ENCODE measurements around the gene RABL2B. TPM values are rescaled to one million over a fixed set of nuclear protein-coding genes. Genes with fewer than 3 reads are reported as not detected.
"Not testable (repeated sequence)": the region's sequence is repeated elsewhere in the genome, so short reads cannot be mapped to it uniquely, and the experiment has no call there.

RABL2B gene
- total RNA-seq: 10 to 100 TPM; 24.8 to 39.5 (median 38.4) TPM
- long read RNA-seq, donor 1, partial matches to known transcripts: 5 of 33 reads
- long read RNA-seq, donor 1, other reads (novel, unspliced or antisense): 21 of 33 reads
- long read RNA-seq, donor 2, partial matches to known transcripts: 4 of 10 reads
- long read RNA-seq, donor 2, other reads (novel, unspliced or antisense): 4 of 10 reads

DNA sequence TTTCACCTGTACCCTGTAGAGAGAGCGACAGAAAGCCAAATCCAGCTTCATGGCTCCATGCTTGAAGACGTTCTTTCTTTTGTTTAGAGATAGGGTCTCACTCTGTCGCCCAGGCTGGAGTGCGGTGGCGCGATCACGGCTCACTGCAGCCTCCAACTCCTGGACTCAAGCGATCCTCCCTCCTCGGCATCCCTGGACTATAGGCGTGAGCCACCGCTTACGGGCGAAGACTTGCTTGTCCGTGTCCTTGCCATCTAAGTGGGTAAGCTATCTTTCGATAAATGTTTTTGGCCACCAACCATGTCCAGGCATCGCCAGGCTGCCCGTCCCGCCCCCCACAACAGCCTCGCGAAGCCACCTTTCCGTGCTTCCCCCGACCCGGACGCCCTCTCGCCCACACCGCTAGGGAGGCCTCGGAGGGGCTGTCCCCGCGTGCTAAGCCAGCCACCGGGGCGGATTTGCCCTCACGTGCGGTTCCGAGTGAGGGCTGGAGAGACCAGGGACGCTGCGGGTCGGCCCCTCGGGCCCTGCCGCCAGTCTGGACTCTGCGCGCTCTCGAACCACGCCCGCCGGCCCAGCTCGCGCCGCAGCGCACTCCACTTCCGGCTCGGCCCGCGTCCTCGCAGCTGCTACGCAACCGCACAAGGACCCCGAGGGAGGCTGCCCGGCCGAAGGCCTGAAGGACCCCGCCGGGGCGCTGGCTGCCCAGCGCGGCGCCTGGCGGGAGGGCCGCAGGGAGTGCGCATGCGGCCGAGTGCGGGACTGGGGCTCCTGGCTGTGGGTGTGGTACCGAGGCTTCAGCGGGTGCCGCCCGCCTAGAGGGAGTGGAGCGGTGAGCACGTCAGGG lies at the start of gene RABL2B:
TSS of gene RABL2B (minus strand) at position 604 of the 847 bp plus-strand sequence. CDS start 1,342 bp downstream, outside the sequence.
- H3K9me3 ChIP-seq; intact Hi-C loops (cut with DNase I, micrococcal nuclease); H3K4me1 ChIP-seq (ENCODE audit: low read depth); H3K4me3 ChIP-seq; H3K36me3 ChIP-seq (ENCODE audit: low read depth): not testable (repeated sequence)
- DNase-seq (peak; percentile 91 to 95 (median 95)), ATAC-seq (peak; percentile 99)

DNA sequence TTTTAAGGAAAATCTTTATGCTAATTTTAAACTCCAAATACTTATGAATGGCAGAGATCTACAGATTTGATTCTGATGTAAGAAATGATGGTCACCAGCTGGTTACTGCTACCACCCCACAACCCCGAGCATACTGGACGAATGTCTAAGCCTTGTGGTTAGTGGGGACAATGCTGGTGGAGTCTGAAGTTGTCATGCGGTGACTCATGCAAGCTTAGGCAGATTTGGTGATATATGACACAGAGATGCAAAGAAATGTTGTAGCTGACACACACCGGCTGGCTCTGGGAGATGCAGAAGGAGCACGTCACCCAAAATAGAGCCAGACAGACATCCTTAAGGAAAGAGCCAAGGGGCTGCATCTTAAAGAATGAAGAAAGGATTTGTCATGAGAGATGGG lies 3.5 kb upstream of the RABL2B start:
- intact Hi-C loops (cut with DNase I, micrococcal nuclease); ATAC-seq; H3K9me3 ChIP-seq; DNase-seq; H3K36me3 ChIP-seq (ENCODE audit: low read depth); H3K4me3 ChIP-seq; H3K4me1 ChIP-seq (ENCODE audit: low read depth): not testable (repeated sequence)

DNA sequence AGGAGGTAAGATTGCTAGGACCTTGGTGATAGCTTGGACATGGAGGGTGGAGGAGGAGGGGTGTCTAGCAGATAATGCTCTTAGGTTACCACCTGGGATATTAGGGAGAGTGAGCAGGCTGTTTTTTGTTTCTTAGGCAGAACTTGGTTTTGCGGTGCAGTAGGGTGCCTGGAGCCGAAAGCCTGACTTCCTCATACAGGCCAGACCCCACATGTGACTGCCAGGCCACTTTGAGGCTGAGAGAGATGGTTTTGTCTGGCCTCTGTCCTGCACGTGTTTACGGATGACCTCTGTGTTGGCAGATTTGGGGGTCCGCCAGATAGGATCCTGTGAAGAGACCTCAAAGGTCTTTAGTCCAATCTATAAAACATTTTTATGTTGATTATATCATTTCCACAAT lies 1.9 kb upstream of the RABL2B start:
- ATAC-seq; H3K4me1 ChIP-seq (ENCODE audit: low read depth); H3K4me3 ChIP-seq; intact Hi-C loops (cut with DNase I, micrococcal nuclease); H3K36me3 ChIP-seq (ENCODE audit: low read depth); H3K9me3 ChIP-seq: not testable (repeated sequence)
- peak in 1 of 3 donors; percentile 35 for DNase-seq

DNA sequence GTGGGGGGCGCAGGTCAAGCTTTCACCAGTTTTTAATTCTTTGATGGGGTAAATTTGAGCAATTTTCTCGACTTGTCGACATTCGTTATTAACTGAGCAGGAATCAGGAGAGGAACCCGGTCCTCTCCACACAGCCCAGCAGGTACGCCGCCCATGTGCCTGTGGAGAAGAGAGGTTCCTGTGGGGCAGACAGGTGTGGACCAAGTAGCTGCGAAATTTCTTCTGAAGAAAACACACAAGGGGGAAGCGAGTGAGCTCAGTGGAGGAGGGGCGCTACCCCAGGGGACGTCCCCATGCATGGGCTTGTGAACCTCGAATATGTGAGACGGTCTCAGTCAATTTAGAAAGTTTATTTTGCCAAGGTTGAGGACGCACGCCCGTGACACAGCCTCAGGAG lies 442 bp upstream of the RABL2B start:
- intact Hi-C loops (cut with DNase I, micrococcal nuclease); H3K36me3 ChIP-seq (ENCODE audit: low read depth); H3K4me3 ChIP-seq; H3K9me3 ChIP-seq; H3K4me1 ChIP-seq (ENCODE audit: low read depth): not testable (repeated sequence)
- DNase-seq (peak in 2 of 3 donors; percentile 18 to 29), ATAC-seq (peak; percentile 26)

DNA sequence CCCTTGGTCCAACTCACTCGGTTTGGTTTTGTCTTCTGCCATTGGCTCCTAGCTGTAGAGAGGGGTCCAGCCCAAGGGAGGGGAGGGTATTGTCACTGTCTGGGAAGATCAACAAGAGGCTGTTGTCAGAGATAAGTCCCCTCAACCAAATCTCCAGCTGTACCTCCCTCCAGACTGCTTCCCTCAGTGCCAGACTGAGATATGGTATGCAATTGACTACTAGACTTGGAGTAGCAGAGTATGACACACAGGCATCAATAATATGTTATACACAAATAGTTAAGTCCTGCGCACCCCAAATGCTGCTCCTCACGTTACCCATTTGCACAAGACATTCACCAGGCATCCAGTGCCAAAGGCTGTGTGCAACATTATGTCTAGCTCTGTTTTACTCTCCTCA lies 1.2 kb downstream of the RABL2B start:
- intact Hi-C loops (cut with DNase I, micrococcal nuclease); H3K36me3 ChIP-seq (ENCODE audit: low read depth); ATAC-seq; H3K9me3 ChIP-seq; H3K4me3 ChIP-seq; H3K4me1 ChIP-seq (ENCODE audit: low read depth); DNase-seq: not testable (repeated sequence)

DNA sequence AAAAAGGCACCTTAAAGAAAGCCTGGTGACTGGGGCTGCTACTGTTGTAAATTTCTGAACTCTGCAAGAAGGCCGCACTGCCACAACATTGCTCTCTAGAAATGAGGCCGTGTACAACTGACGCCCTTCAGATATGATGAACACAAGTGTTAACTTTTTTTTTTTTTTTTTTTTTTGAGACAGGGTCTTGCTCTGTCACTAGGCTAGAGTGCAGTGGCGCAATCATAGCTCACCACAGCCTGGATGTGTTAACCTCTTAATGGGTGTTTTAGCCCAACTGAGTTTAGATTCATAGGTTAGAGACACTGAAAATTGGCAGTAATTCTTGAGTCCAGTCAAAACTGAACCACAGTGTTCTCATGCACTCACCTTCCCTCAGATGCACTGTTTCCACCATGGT lies 3.2 kb downstream of the RABL2B start:
- H3K9me3 ChIP-seq; DNase-seq; ATAC-seq; intact Hi-C loops (cut with DNase I, micrococcal nuclease); H3K36me3 ChIP-seq (ENCODE audit: low read depth); H3K4me3 ChIP-seq; H3K4me1 ChIP-seq (ENCODE audit: low read depth): not testable (repeated sequence)

DNA sequence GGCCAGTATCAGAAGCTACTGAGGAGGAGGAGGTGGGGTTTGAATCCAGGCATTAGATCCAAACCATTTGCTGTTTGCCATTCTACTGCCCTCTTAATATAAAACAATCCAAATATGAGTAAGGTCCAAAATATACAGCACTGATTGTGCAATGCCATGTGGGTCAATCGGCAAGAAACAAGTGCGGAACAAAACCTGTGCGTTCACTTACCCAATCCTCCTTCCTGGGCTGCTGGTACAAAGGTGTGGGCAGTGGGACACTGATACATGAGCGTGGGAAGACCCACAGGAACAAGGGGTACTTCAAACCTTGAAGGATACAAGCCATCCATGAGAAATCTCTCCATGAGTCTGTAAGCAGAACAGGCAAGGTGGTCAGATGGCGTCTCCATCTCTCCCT lies 5.8 kb downstream of the RABL2B start:
- ATAC-seq; H3K36me3 ChIP-seq (ENCODE audit: low read depth); H3K4me3 ChIP-seq; H3K9me3 ChIP-seq; DNase-seq; H3K4me1 ChIP-seq (ENCODE audit: low read depth); intact Hi-C loops (cut with DNase I, micrococcal nuclease): not testable (repeated sequence)

DNA sequence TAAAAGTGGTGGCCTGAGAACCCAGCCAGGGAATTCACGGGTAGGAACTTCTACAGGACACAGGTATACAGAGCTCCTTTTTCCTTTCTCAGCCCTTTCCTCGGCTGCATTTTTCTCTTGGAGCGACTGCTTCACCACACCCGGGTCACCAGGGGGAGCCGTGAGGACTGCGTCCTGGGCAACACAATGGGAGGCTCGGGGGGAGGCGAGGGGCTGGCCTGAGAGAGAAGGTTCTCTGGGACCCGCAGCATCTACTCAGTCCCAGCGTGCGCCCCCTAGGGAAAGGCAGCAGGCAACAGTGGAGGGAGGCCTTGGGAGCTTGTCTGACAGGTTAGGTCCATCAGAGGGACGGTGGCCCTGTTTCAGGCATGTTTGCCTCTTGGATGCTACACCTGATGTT lies 8.3 kb downstream of the RABL2B start:
- intact Hi-C loops (cut with DNase I, micrococcal nuclease); H3K36me3 ChIP-seq (ENCODE audit: low read depth); H3K9me3 ChIP-seq; H3K4me1 ChIP-seq (ENCODE audit: low read depth); H3K4me3 ChIP-seq: not testable (repeated sequence)
- peak; percentile 44 to 54 (median 47) for DNase-seq
- ATAC-seq: peak; percentile 86

DNA sequence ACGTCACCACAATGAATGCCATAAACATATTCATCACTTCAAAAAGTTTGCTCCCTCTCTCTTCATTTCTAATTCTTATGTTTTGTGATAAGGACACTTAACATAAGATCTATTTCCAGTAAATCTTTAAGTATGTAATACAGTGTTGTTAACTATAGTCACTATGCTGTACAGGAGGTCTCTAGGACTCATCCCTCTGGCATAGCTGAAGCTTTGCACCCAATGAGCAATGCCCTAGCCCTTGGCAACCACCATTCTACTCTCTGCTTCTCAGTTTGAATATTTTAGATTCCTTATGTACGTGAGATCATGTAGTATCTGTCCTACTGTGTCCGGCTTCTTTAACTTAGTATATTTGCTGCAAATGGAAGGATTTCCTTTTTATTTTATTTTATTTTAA lies 19.1 kb downstream of the RABL2B start:
- H3K4me3 ChIP-seq; H3K4me1 ChIP-seq (ENCODE audit: low read depth); intact Hi-C loops (cut with DNase I, micrococcal nuclease); H3K36me3 ChIP-seq (ENCODE audit: low read depth); H3K9me3 ChIP-seq; ATAC-seq; DNase-seq: not testable (repeated sequence)

DNA sequence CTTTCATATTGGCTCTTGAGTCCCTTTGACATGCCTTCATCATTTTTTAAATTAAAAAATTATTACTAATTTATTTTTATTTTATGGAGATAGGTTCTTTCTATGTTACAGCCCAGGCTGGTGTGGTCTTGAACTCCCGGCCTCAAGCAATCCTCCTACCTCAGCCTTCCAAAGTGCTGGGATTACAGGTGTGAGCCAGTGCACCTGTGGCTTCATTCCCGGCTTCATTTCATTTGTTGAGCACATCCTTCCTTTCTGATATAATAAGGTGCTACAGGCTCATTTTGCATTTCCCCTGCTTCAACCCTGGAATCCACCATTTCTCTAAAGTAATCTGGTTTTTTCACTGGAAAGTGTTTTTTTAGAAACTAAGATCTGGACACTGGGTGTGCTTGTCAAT lies 21.6 kb downstream of the RABL2B start:
- H3K9me3 ChIP-seq; DNase-seq; H3K4me3 ChIP-seq; intact Hi-C loops (cut with DNase I, micrococcal nuclease); ATAC-seq; H3K36me3 ChIP-seq (ENCODE audit: low read depth); H3K4me1 ChIP-seq (ENCODE audit: low read depth): not testable (repeated sequence)

DNA sequence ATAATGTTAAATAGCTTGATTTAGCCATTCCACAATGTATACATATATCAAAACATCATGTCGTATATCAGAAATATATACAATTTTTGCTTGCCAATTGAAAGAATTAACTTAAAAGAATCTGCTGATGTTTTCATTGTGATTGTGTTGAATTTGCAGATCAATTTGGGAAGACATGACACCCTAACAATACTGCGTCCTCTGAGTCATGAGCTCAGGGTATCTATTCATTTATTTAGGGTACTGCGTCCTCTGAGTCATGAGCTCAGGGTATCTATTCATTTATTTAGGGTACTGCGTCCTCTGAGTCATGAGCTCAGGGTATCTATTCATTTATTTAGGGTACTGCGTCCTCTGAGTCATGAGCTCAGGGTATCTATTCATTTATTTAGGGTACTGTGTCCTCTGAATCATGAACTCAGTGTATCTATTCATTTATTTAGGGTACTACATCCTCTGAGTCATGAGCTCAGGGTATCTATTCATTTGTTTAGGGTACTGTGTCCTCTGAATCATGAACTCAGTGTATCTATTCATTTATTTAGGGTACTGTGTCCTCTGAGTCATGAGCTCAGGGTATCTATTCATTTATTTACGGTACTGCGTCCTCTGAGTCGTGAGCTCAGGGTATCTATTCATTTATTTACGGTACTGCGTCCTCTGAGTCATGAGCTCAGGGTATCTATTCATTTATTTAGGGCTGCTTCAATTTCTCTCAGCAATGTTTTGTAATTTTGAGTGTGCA lies 23.7 kb downstream of the RABL2B start:
- H3K4me1 ChIP-seq (ENCODE audit: low read depth); ATAC-seq; DNase-seq; intact Hi-C loops (cut with DNase I, micrococcal nuclease); H3K4me3 ChIP-seq; H3K9me3 ChIP-seq; H3K36me3 ChIP-seq (ENCODE audit: low read depth): not testable (repeated sequence)

DNA sequence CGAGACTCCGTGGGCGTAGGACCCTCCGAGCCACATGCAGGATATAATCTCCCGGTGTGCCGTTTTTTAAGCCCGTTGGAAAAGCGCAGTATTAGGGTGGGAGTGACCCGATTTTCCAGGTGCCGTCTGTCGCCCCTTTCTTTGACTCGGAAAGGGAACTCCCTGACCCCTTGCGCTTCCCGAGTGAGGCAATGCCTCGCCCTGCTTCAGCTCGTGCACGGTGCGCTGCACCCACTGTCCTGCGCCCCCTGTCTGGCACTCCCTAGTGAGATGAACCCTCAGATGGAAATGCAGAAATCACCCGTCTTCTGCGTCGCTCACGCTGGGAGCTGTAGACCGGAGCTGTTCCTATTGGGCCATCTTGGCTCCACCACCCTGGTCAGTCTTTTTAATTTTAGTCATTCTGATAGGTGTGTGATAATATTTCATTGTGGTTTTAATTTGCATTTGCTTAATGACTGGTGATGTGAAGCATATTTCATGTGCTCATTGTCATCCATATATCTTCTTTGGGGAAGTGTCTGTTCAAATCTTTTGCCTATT lies 26.4 kb downstream of the RABL2B start:
- H3K4me1 ChIP-seq (ENCODE audit: low read depth); ATAC-seq: not testable (repeated sequence)
- DNase-seq: peak; percentile 63 to 67 (median 64)

DNA sequence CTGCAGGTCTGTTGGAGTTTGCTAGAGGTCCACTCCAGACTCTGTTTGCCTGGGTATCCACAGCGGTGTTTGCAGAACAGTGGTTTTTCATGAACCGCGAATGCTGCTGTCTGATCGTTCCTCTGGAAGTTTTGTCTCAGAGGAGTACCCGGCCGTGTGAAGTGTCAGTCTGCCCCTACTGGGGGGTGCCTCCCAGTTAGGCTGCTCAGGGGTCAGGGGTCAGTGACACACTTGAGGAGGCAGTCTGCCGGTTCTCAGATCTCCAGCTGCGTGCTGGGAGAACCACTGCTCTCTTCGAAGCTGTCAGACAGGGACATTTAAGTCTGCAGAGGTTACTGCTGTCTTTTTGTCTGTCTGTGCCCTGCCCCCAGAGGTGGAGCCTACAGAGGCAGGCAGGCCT lies 27.0 kb downstream of the RABL2B start:
- H3K9me3 ChIP-seq; intact Hi-C loops (cut with DNase I, micrococcal nuclease); H3K4me3 ChIP-seq; DNase-seq; H3K36me3 ChIP-seq (ENCODE audit: low read depth); ATAC-seq; H3K4me1 ChIP-seq (ENCODE audit: low read depth): not testable (repeated sequence)

More for the DNA sequence above, 26.4 kb downstream of the RABL2B start:
- H3K9me3 ChIP-seq; intact Hi-C loops (cut with DNase I, micrococcal nuclease); H3K4me3 ChIP-seq; H3K36me3 ChIP-seq (ENCODE audit: low read depth): not testable (repeated sequence)

DNA sequence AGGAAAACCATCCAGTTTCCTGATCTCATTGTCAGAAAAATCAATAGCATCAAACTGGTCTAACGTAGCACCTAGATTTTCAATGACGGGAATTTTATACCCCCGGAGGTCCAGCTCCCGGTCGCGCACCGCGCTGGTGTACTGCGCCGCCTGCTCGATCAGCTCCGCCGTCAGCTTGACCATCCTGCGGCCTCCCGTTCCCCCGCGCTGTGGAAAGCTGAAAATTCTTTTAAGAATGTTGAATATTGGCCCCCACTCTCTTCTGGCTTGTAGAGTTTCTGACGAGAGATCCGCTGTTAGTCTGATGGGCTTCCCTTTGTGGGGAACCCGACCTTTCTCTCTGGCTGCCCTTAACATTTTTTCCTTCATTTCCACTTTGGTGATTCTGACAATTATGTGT lies 28.2 kb downstream of the RABL2B start:
- H3K36me3 ChIP-seq (ENCODE audit: low read depth); DNase-seq; ATAC-seq; H3K9me3 ChIP-seq; H3K4me1 ChIP-seq (ENCODE audit: low read depth); H3K4me3 ChIP-seq; intact Hi-C loops (cut with DNase I, micrococcal nuclease): not testable (repeated sequence)

Data from mucosa of descending colon (tissue), 3 donors.